Right atrium auricular region (tissue), 2 donors: ENCODE results near the gene LRCH1. TPM values are rescaled to one million over a fixed set of nuclear protein-coding genes. Genes with fewer than 3 reads are reported as not detected.

Source experiments
- DNase-seq: peaks from one replicate; pipeline ENCODE4 v3.0.0-alpha.2; 2019; ENCODE audit warnings: low spot score
- H3K27ac ChIP-seq, 2 donors: fragments of 200-600 bp; sonication (generic); 1 replicate in 1 of 2; 2 replicates in 1 of 2; pipeline ENCODE4 v1.5.1; 2016 to 2019
- H3K27me3 ChIP-seq, 2 donors: fragments of 200-600 bp; sonication (generic); one replicate each; pipeline versions ENCODE4 v1.5.1 to v1.6.0; 2017 to 2019
- H3K36me3 ChIP-seq: fragments of 200-600 bp; sonication (generic); one replicate; pipeline ENCODE4 v1.5.1; 2016
- H3K4me1 ChIP-seq, 2 donors: fragments of 200-600 bp; sonication (generic); one replicate each; pipeline versions ENCODE4 v1.5.1 to v1.6.0; 2017 to 2019
- H3K4me3 ChIP-seq, 2 donors: fragments of 200-600 bp; sonication (generic); 1 replicate in 1 of 2; 2 replicates in 1 of 2; pipeline ENCODE4 v1.5.1; 2017 to 2019; ENCODE audit warnings: mild to moderate bottlenecking in 1 of 2, moderate library complexity in 1 of 2
- H3K9me3 ChIP-seq, 2 donors: fragments of 200-600 bp; sonication (generic); one replicate each; pipeline ENCODE4 v1.5.1; 2019
- total RNA-seq, 2 donors: library from RNA; depleted of rRNA; stranded (reverse); fragments of >200 nt; gene quantifications; one replicate each; pipeline ENCODE4 v1.1.0, GENCODE V29; 2016
- TF ChIP-seq, protein P1 (sequence below), 2 donors: fragments of 200-600 bp; sonication (generic); IDR thresholded peaks; one replicate each; pipeline ENCODE4 v1.5.1; 2019; ENCODE audit warnings: antibody characterized with exemption in 2 of 2

The LRCH1 gene
- total RNA-seq, 2 donors from 2014 or later = 6.9 to 10.9 TPM

DNA sequence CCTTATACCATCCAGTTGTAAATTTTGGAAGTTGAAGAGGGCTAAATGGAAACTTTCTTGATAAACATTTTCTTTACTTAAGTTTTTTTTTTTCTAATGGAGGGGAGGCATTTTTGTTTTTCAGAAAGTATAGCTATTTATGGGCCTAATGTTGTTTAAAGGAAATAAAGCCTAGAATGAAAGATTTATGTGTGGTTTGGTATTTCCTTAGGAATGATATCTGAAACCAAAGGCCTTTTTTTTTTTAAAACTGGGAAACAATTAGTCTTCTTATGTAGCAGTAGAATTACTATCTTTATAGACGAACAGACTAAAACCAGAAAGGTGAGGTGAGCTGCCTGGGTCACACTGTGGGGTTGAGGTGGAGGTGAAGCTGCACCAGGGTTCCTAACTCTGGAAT lies 163.9 kb downstream of the LRCH1 start:
- Histone ChIP-seq H3K4me1 (peaks cover 0 to 6% of the 10 kb centered on the region in 2 donors), H3K4me3 (no peak overlapping the region), H3K36me3 (peaks cover 9% of the 10 kb centered on the region), H3K27me3 (no peaks in the 10 kb centered on the region), H3K9me3 (no peaks in the 10 kb centered on the region), H3K27ac (no peak overlapping the region)
- TF ChIP-seq, protein P1, sequence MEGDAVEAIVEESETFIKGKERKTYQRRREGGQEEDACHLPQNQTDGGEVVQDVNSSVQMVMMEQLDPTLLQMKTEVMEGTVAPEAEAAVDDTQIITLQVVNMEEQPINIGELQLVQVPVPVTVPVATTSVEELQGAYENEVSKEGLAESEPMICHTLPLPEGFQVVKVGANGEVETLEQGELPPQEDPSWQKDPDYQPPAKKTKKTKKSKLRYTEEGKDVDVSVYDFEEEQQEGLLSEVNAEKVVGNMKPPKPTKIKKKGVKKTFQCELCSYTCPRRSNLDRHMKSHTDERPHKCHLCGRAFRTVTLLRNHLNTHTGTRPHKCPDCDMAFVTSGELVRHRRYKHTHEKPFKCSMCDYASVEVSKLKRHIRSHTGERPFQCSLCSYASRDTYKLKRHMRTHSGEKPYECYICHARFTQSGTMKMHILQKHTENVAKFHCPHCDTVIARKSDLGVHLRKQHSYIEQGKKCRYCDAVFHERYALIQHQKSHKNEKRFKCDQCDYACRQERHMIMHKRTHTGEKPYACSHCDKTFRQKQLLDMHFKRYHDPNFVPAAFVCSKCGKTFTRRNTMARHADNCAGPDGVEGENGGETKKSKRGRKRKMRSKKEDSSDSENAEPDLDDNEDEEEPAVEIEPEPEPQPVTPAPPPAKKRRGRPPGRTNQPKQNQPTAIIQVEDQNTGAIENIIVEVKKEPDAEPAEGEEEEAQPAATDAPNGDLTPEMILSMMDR (IDR thresholded peaks at IDR 0.05) = no peak
- no peak for DNase-seq

- Histone ChIP-seq H3K9me3 (no peaks in the 10 kb centered on the region), H3K4me1 (peaks cover 0 to 6% of the 10 kb centered on the region in 2 donors), H3K4me3 (no peak overlapping the region), H3K36me3 (peaks cover 5% of the 10 kb centered on the region), H3K27ac (no peak overlapping the region), H3K27me3 (no peaks in the 10 kb centered on the region)
- no peak for DNase-seq
- TF ChIP-seq, protein P1 (IDR thresholded peaks at IDR 0.05) = no peak
Observed at GRCh38 chr13:46717275-46717674, 164.3 kb downstream of the LRCH1 start.

GRCh38 chr13:46717856-46718255 lies 164.9 kb downstream of the LRCH1 start:
- no peaks in the 10 kb centered on the region for H3K9me3 ChIP-seq

GRCh38 chr13:46720189-46720588 lies 167.2 kb downstream of the LRCH1 start:
- peaks cover 20% of the 10 kb centered on the region for H3K36me3 ChIP-seq
- no peaks in the 10 kb centered on the region for H3K9me3 ChIP-seq
- H3K27me3 ChIP-seq = no peaks in the 10 kb centered on the region
- peaks cover 0 to 6% of the 10 kb centered on the region in 2 donors for H3K4me1 ChIP-seq
- TF ChIP-seq, protein P1 (IDR thresholded peaks at IDR 0.05) = no peak
- DNase-seq = no peak
- H3K4me3 ChIP-seq = no peak overlapping the region
- H3K27ac ChIP-seq = no peak overlapping the region

More at GRCh38 chr13:46717856-46718255, 164.9 kb downstream of the LRCH1 start:
- Histone ChIP-seq H3K27me3 (no peaks in the 10 kb centered on the region), H3K36me3 (no peaks in the 10 kb centered on the region), H3K4me3 (no peak overlapping the region), H3K27ac (no peak overlapping the region), H3K4me1 (peaks cover 0 to 6% of the 10 kb centered on the region in 2 donors)
- TF ChIP-seq, protein P1 (IDR thresholded peaks at IDR 0.05) = no peak
- no peak for DNase-seq

DNA sequence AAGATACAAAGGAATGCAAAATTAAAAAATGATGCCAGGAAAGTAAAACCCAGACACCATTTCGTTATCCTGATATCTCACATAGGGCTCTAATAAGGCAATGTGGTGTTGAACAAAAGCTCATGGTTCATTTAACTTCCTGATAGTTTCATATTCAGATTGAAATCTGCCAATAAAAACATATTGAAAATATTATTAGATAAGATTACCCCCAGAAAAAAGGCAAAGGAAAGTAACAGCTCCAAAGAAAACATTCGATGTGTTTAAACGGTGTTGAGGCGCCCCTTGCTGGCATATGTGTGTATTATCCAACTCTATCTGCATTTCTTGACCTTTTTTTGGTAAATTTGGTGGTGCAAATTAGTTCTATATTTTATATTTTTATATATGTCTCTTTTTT lies 168.1 kb downstream of the LRCH1 start:
- Histone ChIP-seq H3K9me3 (no peaks in the 10 kb centered on the region), H3K4me1 (peaks cover 0 to 6% of the 10 kb centered on the region in 2 donors), H3K4me3 (no peak overlapping the region), H3K27me3 (no peaks in the 10 kb centered on the region), H3K27ac (no peak overlapping the region), H3K36me3 (peaks cover 25% of the 10 kb centered on the region)
- no peak for DNase-seq
- TF ChIP-seq, protein P1 (IDR thresholded peaks at IDR 0.05) = peak; percentile 43 to 81

- DNase-seq = no peak
- no peaks in the 10 kb centered on the region for H3K27me3 ChIP-seq
- no peaks in the 10 kb centered on the region for H3K4me1 ChIP-seq
- peaks cover 64% of the 10 kb centered on the region for H3K36me3 ChIP-seq
- H3K4me3 ChIP-seq = no peak overlapping the region
- no peak overlapping the region for H3K27ac ChIP-seq
- H3K9me3 ChIP-seq = no peaks in the 10 kb centered on the region
- TF ChIP-seq, protein P1 (IDR thresholded peaks at IDR 0.05) = no peak
Observed at GRCh38 chr13:46726347-46726746, 173.4 kb downstream of the LRCH1 start.
